Measurements from ENCODE around the gene ZNF710.

DNA sequence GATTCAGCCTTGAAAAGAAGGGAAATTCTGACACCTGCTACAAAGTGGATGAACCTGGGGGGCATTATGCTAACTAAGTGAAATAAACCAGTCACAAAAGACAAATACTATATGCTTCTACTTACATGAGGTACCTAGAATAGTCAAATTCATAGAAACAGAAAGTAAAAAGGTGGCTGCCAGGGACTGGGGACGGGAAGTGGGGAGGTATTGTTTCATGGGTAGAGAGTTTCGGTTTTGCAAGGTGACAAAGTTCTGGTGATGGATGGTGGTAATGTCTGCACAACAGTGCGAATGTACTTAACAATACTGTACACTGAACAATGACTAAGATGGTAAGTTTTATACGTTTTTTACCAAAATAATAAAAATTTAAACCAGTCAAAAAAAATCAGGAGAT, 96.4 kb downstream of the ZNF710 start:
- TF ChIP-seq, protein P1, sequence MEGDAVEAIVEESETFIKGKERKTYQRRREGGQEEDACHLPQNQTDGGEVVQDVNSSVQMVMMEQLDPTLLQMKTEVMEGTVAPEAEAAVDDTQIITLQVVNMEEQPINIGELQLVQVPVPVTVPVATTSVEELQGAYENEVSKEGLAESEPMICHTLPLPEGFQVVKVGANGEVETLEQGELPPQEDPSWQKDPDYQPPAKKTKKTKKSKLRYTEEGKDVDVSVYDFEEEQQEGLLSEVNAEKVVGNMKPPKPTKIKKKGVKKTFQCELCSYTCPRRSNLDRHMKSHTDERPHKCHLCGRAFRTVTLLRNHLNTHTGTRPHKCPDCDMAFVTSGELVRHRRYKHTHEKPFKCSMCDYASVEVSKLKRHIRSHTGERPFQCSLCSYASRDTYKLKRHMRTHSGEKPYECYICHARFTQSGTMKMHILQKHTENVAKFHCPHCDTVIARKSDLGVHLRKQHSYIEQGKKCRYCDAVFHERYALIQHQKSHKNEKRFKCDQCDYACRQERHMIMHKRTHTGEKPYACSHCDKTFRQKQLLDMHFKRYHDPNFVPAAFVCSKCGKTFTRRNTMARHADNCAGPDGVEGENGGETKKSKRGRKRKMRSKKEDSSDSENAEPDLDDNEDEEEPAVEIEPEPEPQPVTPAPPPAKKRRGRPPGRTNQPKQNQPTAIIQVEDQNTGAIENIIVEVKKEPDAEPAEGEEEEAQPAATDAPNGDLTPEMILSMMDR (IDR thresholded peaks at IDR 0.05), result no peak
- TF ChIP-seq POLR2A (IDR thresholded peaks at IDR 0.05), result no peak

All from adrenal gland (tissue), 5 donors.